HepG2 (cell line): ENCODE data around the gene CDYL2.

Source experiments
- EZH2 ChIP-seq: conservative IDR thresholded peaks from 2 replicates; pipeline ENCODE4 v1.6.1; 2012; ENCODE audit warnings: mild to moderate bottlenecking, low read depth, low read length, moderate library complexity
- MED1 ChIP-seq: sonication (generic); formaldehyde crosslinking; IDR thresholded peaks from 2 replicates; pipeline ENCODE4 v1.4.0; 2020; ENCODE audit warnings: missing genetic modification reagents
- MXI1 ChIP-seq: IDR thresholded peaks from 3 replicates; pipeline ENCODE4 v1.6.1; 2012; ENCODE audit warnings: low read depth, low read length, inconsistent platforms, borderline replicate concordance
- ZNF660 ChIP-seq: sonication (generic); formaldehyde crosslinking; IDR thresholded peaks from 2 replicates; pipeline ENCODE4 v1.5.1; 2020; ENCODE audit warnings: mild to moderate bottlenecking, low read depth, missing genetic modification reagents, borderline replicate concordance
- ZNF724P ChIP-seq: sonication (generic); formaldehyde crosslinking; IDR thresholded peaks from 2 replicates; pipeline ENCODE4 v1.8.0; 2022; ENCODE audit warnings: missing genetic modification reagents, borderline replicate concordance
- ZNF776 ChIP-seq: sonication (generic); formaldehyde crosslinking; IDR thresholded peaks from 2 replicates; pipeline ENCODE4 v1.4.0; 2020; ENCODE audit warnings: mild to moderate bottlenecking, missing genetic modification reagents
- TF ChIP-seq, protein P1 (sequence below): sonication (generic); formaldehyde crosslinking; IDR thresholded peaks from 2 replicates; pipeline ENCODE4 v1.4.0; 2020; ENCODE audit warnings: missing genetic modification reagents, borderline replicate concordance
- TF ChIP-seq, protein P2 (sequence below): sonication (generic); formaldehyde crosslinking; IDR thresholded peaks from 2 replicates; pipeline ENCODE4 v1.5.0; 2020; ENCODE audit warnings: mild to moderate bottlenecking, missing genetic modification reagents
- TF ChIP-seq, protein P3 (sequence below): IDR thresholded peaks from 2 replicates; pipeline ENCODE4 v1.6.1; 2016; ENCODE audit warnings: missing compliant biosample characterization, missing genetic modification reagents, borderline replicate concordance
- TF ChIP-seq, protein P4 (sequence below): conservative IDR thresholded peaks from 2 replicates; pipeline ENCODE4 v1.6.1; 2018; ENCODE audit warnings: missing genetic modification reagents
- TF ChIP-seq, protein P5 (sequence below): sonication (generic); formaldehyde crosslinking; IDR thresholded peaks from 2 replicates; pipeline ENCODE4 v1.5.0; 2020; ENCODE audit warnings: mild to moderate bottlenecking, missing genetic modification reagents, moderate library complexity
- TF ChIP-seq, protein P6 (sequence below): sonication (generic); formaldehyde crosslinking; IDR thresholded peaks from 2 replicates; pipeline ENCODE4 v1.4.0; 2020; ENCODE audit warnings: missing genetic modification reagents
- TF ChIP-seq, protein P7 (sequence below): sonication (generic); formaldehyde crosslinking; IDR thresholded peaks from 2 replicates; pipeline ENCODE4 v1.4.0; 2020; ENCODE audit warnings: missing genetic modification reagents
- TF ChIP-seq, protein P8 (sequence below): IDR thresholded peaks from 2 replicates; pipeline ENCODE4 v1.6.1; 2016; ENCODE audit warnings: low read depth

DNA sequence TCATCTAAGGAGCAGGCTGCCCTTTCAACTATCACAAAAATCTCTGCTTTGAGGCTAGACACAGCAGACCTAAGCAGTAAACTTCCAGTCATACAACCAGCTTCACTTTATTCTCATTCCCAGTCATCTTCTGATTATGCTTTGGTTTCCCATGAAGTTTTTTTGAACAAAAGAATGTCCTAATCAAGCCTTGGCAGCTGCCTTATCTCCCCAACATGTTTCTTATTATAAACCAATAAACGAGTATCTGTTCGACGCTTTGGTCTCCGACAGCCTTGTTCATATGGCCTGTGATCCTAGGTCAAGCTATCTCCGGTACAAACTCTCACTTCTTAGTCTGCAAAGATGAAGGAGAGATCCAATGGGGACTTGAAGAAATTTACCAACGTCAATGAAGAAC is 47.4 kb upstream of the CDYL2 start:
- TF ChIP-seq, protein P1, sequence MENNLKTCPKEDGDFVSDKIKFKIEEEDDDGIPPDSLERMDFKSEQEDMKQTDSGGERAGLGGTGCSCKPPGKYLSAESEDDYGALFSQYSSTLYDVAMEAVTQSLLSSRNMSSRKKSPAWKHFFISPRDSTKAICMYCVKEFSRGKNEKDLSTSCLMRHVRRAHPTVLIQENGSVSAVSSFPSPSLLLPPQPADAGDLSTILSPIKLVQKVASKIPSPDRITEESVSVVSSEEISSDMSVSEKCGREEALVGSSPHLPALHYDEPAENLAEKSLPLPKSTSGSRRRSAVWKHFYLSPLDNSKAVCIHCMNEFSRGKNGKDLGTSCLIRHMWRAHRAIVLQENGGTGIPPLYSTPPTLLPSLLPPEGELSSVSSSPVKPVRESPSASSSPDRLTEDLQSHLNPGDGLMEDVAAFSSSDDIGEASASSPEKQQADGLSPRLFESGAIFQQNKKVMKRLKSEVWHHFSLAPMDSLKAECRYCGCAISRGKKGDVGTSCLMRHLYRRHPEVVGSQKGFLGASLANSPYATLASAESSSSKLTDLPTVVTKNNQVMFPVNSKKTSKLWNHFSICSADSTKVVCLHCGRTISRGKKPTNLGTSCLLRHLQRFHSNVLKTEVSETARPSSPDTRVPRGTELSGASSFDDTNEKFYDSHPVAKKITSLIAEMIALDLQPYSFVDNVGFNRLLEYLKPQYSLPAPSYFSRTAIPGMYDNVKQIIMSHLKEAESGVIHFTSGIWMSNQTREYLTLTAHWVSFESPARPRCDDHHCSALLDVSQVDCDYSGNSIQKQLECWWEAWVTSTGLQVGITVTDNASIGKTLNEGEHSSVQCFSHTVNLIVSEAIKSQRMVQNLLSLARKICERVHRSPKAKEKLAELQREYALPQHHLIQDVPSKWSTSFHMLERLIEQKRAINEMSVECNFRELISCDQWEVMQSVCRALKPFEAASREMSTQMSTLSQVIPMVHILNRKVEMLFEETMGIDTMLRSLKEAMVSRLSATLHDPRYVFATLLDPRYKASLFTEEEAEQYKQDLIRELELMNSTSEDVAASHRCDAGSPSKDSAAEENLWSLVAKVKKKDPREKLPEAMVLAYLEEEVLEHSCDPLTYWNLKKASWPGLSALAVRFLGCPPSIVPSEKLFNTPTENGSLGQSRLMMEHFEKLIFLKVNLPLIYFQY (CRISPR knock-in tag): no peak
- TF ChIP-seq MED1 (CRISPR knock-in tag) (no peak), ZNF660 (CRISPR knock-in tag) (no peak), ZNF776 (no peak), ZNF724P (no peak), MXI1 (no peak), EZH2 (no peak)
- TF ChIP-seq, protein P2, sequence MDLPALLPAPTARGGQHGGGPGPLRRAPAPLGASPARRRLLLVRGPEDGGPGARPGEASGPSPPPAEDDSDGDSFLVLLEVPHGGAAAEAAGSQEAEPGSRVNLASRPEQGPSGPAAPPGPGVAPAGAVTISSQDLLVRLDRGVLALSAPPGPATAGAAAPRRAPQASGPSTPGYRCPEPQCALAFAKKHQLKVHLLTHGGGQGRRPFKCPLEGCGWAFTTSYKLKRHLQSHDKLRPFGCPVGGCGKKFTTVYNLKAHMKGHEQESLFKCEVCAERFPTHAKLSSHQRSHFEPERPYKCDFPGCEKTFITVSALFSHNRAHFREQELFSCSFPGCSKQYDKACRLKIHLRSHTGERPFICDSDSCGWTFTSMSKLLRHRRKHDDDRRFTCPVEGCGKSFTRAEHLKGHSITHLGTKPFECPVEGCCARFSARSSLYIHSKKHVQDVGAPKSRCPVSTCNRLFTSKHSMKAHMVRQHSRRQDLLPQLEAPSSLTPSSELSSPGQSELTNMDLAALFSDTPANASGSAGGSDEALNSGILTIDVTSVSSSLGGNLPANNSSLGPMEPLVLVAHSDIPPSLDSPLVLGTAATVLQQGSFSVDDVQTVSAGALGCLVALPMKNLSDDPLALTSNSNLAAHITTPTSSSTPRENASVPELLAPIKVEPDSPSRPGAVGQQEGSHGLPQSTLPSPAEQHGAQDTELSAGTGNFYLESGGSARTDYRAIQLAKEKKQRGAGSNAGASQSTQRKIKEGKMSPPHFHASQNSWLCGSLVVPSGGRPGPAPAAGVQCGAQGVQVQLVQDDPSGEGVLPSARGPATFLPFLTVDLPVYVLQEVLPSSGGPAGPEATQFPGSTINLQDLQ (CRISPR knock-in tag): no peak
- TF ChIP-seq, protein P3, sequence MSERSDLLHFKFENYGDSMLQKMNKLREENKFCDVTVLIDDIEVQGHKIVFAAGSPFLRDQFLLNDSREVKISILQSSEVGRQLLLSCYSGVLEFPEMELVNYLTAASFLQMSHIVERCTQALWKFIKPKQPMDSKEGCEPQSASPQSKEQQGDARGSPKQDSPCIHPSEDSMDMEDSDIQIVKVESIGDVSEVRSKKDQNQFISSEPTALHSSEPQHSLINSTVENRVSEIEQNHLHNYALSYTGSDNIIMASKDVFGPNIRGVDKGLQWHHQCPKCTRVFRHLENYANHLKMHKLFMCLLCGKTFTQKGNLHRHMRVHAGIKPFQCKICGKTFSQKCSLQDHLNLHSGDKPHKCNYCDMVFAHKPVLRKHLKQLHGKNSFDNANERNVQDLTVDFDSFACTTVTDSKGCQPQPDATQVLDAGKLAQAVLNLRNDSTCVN (CRISPR knock-in tag): no peak
- TF ChIP-seq, protein P4, sequence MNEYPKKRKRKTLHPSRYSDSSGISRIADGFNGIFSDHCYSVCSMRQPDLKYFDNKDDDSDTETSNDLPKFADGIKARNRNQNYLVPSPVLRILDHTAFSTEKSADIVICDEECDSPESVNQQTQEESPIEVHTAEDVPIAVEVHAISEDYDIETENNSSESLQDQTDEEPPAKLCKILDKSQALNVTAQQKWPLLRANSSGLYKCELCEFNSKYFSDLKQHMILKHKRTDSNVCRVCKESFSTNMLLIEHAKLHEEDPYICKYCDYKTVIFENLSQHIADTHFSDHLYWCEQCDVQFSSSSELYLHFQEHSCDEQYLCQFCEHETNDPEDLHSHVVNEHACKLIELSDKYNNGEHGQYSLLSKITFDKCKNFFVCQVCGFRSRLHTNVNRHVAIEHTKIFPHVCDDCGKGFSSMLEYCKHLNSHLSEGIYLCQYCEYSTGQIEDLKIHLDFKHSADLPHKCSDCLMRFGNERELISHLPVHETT (CRISPR knock-in tag): no peak
- TF ChIP-seq, protein P5, sequence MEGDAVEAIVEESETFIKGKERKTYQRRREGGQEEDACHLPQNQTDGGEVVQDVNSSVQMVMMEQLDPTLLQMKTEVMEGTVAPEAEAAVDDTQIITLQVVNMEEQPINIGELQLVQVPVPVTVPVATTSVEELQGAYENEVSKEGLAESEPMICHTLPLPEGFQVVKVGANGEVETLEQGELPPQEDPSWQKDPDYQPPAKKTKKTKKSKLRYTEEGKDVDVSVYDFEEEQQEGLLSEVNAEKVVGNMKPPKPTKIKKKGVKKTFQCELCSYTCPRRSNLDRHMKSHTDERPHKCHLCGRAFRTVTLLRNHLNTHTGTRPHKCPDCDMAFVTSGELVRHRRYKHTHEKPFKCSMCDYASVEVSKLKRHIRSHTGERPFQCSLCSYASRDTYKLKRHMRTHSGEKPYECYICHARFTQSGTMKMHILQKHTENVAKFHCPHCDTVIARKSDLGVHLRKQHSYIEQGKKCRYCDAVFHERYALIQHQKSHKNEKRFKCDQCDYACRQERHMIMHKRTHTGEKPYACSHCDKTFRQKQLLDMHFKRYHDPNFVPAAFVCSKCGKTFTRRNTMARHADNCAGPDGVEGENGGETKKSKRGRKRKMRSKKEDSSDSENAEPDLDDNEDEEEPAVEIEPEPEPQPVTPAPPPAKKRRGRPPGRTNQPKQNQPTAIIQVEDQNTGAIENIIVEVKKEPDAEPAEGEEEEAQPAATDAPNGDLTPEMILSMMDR (CRISPR knock-in tag): no peak
- TF ChIP-seq, protein P6, sequence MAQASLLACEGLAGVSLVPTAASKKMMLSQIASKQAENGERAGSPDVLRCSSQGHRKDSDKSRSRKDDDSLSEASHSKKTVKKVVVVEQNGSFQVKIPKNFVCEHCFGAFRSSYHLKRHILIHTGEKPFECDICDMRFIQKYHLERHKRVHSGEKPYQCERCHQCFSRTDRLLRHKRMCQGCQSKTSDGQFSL: no peak
- TF ChIP-seq, protein P7, sequence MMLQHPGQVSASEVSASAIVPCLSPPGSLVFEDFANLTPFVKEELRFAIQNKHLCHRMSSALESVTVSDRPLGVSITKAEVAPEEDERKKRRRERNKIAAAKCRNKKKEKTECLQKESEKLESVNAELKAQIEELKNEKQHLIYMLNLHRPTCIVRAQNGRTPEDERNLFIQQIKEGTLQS (CRISPR knock-in tag): no peak
- TF ChIP-seq, protein P8, sequence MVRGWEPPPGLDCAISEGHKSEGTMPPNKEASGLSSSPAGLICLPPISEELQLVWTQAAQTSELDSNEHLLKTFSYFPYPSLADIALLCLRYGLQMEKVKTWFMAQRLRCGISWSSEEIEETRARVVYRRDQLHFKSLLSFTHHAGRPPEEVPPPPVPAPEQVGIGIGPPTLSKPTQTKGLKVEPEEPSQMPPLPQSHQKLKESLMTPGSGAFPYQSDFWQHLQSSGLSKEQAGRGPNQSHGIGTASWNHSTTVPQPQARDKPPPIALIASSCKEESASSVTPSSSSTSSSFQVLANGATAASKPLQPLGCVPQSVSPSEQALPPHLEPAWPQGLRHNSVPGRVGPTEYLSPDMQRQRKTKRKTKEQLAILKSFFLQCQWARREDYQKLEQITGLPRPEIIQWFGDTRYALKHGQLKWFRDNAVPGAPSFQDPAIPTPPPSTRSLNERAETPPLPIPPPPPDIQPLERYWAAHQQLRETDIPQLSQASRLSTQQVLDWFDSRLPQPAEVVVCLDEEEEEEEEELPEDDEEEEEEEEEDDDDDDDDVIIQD (CRISPR knock-in tag): no peak
